Activated naive CD8-positive, alpha-beta T cell treated with anti-CD3 and anti-CD28 coated beads for 36 hours (primary cell): ENCODE measurements around the gene CYP24A1. TPM values are rescaled to one million over a fixed set of nuclear protein-coding genes. Genes with fewer than 3 reads are reported as not detected.

Source experiments
- DNase-seq: peaks from one replicate; pipeline ENCODE4 v3.0.0; 2021
- H3K27ac Mint-ChIP-seq: one replicate; pipeline ENCODE4 v1.8.0; 2022; ENCODE audit warnings: mild to moderate bottlenecking, moderate library complexity, mixed read lengths
- H3K27me3 Mint-ChIP-seq: one replicate; pipeline ENCODE4 v1.8.0; 2022; ENCODE audit warnings: mild to moderate bottlenecking, mixed read lengths
- H3K36me3 Mint-ChIP-seq: one replicate; pipeline ENCODE4 v1.8.0; 2021; ENCODE audit warnings: mild to moderate bottlenecking, mixed read lengths
- H3K4me1 Mint-ChIP-seq: one replicate; pipeline ENCODE4 v1.8.0; 2021; ENCODE audit warnings: mixed read lengths
- H3K4me3 Mint-ChIP-seq: one replicate; pipeline ENCODE4 v1.8.0; 2022; ENCODE audit warnings: mild to moderate bottlenecking, moderate library complexity, mixed read lengths
- H3K9me3 Mint-ChIP-seq: one replicate; pipeline ENCODE4 v1.8.0; 2022; ENCODE audit warnings: mixed read lengths
- total RNA-seq, 2 experiments: library from RNA; stranded (reverse); gene quantifications; one replicate each; pipeline ENCODE4 v1.2.3, GENCODE V29; 2021

The CYP24A1 gene
- total RNA-seq, 2 experiments from 2014 or later: not detected

GRCh38 chr20:54172532-54172855 lies 1.3 kb downstream of the CYP24A1 start:
- Mint-ChIP-seq H3K4me3 (no peak overlapping the region), H3K27me3 (peaks cover 91% of the 10 kb centered on the region), H3K4me1 (peaks cover 19% of the 10 kb centered on the region), H3K27ac (no peak overlapping the region), H3K9me3 (no peaks in the 10 kb centered on the region), H3K36me3 (no peaks in the 10 kb centered on the region)
- DNase-seq: no peak

- DNase-seq: no peak
- Mint-ChIP-seq H3K27ac (no peak overlapping the region), H3K9me3 (no peaks in the 10 kb centered on the region), H3K27me3 (peaks cover 90% of the 10 kb centered on the region), H3K4me3 (no peak overlapping the region), H3K36me3 (no peaks in the 10 kb centered on the region), H3K4me1 (peaks cover 19% of the 10 kb centered on the region)
Measured at GRCh38 chr20:54170963-54171362, 2.8 kb downstream of the CYP24A1 start.

GRCh38 chr20:54170026-54170471 lies 3.7 kb downstream of the CYP24A1 start:
- Mint-ChIP-seq H3K9me3 (no peaks in the 10 kb centered on the region), H3K4me1 (peaks cover 19% of the 10 kb centered on the region), H3K27me3 (peaks cover 84% of the 10 kb centered on the region), H3K27ac (no peak overlapping the region), H3K4me3 (no peak overlapping the region), H3K36me3 (no peaks in the 10 kb centered on the region)
- DNase-seq: no peak

GRCh38 chr20:54168961-54169862 lies 4.6 kb downstream of the CYP24A1 start:
- no peaks in the 10 kb centered on the region for H3K9me3 Mint-ChIP-seq
- no peak for DNase-seq
- H3K27me3 Mint-ChIP-seq: peaks cover 75% of the 10 kb centered on the region
- H3K27ac Mint-ChIP-seq: no peak overlapping the region
- no peak overlapping the region for H3K4me3 Mint-ChIP-seq
- peaks cover 11% of the 10 kb centered on the region for H3K4me1 Mint-ChIP-seq
- no peaks in the 10 kb centered on the region for H3K36me3 Mint-ChIP-seq

- Mint-ChIP-seq H3K36me3 (no peaks in the 10 kb centered on the region), H3K27me3 (peaks cover 67% of the 10 kb centered on the region), H3K4me1 (peaks cover 5% of the 10 kb centered on the region), H3K4me3 (no peak overlapping the region), H3K9me3 (no peaks in the 10 kb centered on the region), H3K27ac (no peak overlapping the region)
- no peak for DNase-seq
Measured at GRCh38 chr20:54167909-54168872, 5.6 kb downstream of the CYP24A1 start.

GRCh38 chr20:54166987-54167662 lies 6.7 kb downstream of the CYP24A1 start:
- Mint-ChIP-seq H3K27me3 (peaks cover 64% of the 10 kb centered on the region), H3K9me3 (no peaks in the 10 kb centered on the region), H3K4me3 (no peak overlapping the region), H3K27ac (no peak overlapping the region), H3K4me1 (peaks cover 2% of the 10 kb centered on the region), H3K36me3 (no peaks in the 10 kb centered on the region)
- DNase-seq: no peak

- no peak for DNase-seq
- no peaks in the 10 kb centered on the region for H3K36me3 Mint-ChIP-seq
- no peaks in the 10 kb centered on the region for H3K9me3 Mint-ChIP-seq
- H3K4me1 Mint-ChIP-seq: peaks cover 2% of the 10 kb centered on the region
- H3K27me3 Mint-ChIP-seq: peaks cover 54% of the 10 kb centered on the region
- no peak overlapping the region for H3K27ac Mint-ChIP-seq
- H3K4me3 Mint-ChIP-seq: no peak overlapping the region
Measured at GRCh38 chr20:54165803-54166202, 8.0 kb downstream of the CYP24A1 start.

- H3K36me3 Mint-ChIP-seq: no peaks in the 10 kb centered on the region
- DNase-seq: no peak
- peaks cover 46% of the 10 kb centered on the region for H3K27me3 Mint-ChIP-seq
- no peaks in the 10 kb centered on the region for H3K9me3 Mint-ChIP-seq
- H3K4me3 Mint-ChIP-seq: no peak overlapping the region
- peaks cover 2% of the 10 kb centered on the region for H3K4me1 Mint-ChIP-seq
- no peak overlapping the region for H3K27ac Mint-ChIP-seq
Measured at GRCh38 chr20:54165014-54165413, 8.8 kb downstream of the CYP24A1 start.

GRCh38 chr20:54163402-54163801 lies 10.4 kb downstream of the CYP24A1 start:
- Mint-ChIP-seq H3K27me3 (peaks cover 30% of the 10 kb centered on the region), H3K36me3 (no peaks in the 10 kb centered on the region), H3K27ac (no peak overlapping the region), H3K9me3 (no peaks in the 10 kb centered on the region), H3K4me3 (no peak overlapping the region), H3K4me1 (peaks cover 2% of the 10 kb centered on the region)
- no peak for DNase-seq

GRCh38 chr20:54162378-54163009 lies 11.3 kb downstream of the CYP24A1 start:
- no peaks in the 10 kb centered on the region for H3K4me1 Mint-ChIP-seq
- no peaks in the 10 kb centered on the region for H3K9me3 Mint-ChIP-seq
- DNase-seq: no peak
- H3K27me3 Mint-ChIP-seq: peaks cover 22% of the 10 kb centered on the region
- H3K27ac Mint-ChIP-seq: no peak overlapping the region
- H3K36me3 Mint-ChIP-seq: no peaks in the 10 kb centered on the region
- H3K4me3 Mint-ChIP-seq: no peak overlapping the region

GRCh38 chr20:54161821-54162149 lies 12.0 kb downstream of the CYP24A1 start:
- Mint-ChIP-seq H3K27ac (no peak overlapping the region), H3K4me1 (no peaks in the 10 kb centered on the region), H3K27me3 (peaks cover 20% of the 10 kb centered on the region), H3K9me3 (no peaks in the 10 kb centered on the region), H3K4me3 (no peak overlapping the region), H3K36me3 (no peaks in the 10 kb centered on the region)
- DNase-seq: no peak

GRCh38 chr20:54161008-54161820 lies 12.6 kb downstream of the CYP24A1 start:
- no peak for DNase-seq
- no peak overlapping the region for H3K27ac Mint-ChIP-seq
- no peak overlapping the region for H3K4me3 Mint-ChIP-seq
- H3K9me3 Mint-ChIP-seq: no peaks in the 10 kb centered on the region
- H3K36me3 Mint-ChIP-seq: no peaks in the 10 kb centered on the region
- H3K4me1 Mint-ChIP-seq: no peaks in the 10 kb centered on the region
- peaks cover 16% of the 10 kb centered on the region for H3K27me3 Mint-ChIP-seq

GRCh38 chr20:54160065-54161007 lies 13.4 kb downstream of the CYP24A1 start:
- H3K4me3 Mint-ChIP-seq: no peak overlapping the region
- no peaks in the 10 kb centered on the region for H3K4me1 Mint-ChIP-seq
- H3K27me3 Mint-ChIP-seq: peaks cover 16% of the 10 kb centered on the region
- no peak for DNase-seq
- no peaks in the 10 kb centered on the region for H3K9me3 Mint-ChIP-seq
- no peak overlapping the region for H3K27ac Mint-ChIP-seq
- no peaks in the 10 kb centered on the region for H3K36me3 Mint-ChIP-seq
